Osteoblast (primary cell): Measurements from ENCODE around the gene SIGLEC10. TPM values are rescaled to one million over a fixed set of nuclear protein-coding genes. Genes with fewer than 3 reads are reported as not detected.

Experiments used
- DNase-seq: peaks from one replicate; pipeline ENCODE4 v3.0.0; 2011; ENCODE audit warnings: low spot score, mixed read lengths; ENCODE audit not compliant: insufficient read length; ENCODE audit errors: missing footprints
- H2AFZ ChIP-seq: 2 replicates; pipeline ENCODE4 v1.6.0; 2011; ENCODE audit warnings: mild to moderate bottlenecking, low read length
- H3K27ac ChIP-seq: 2 replicates; pipeline ENCODE4 v1.5.1; 2011; ENCODE audit warnings: mild to moderate bottlenecking, low read depth, low read length, moderate library complexity
- H3K27me3 ChIP-seq: 2 replicates; pipeline ENCODE4 v1.6.0; 2012; ENCODE audit warnings: mild to moderate bottlenecking, control low read depth, inconsistent platforms, low read length, moderate library complexity; ENCODE audit not compliant: insufficient read depth
- H3K36me3 ChIP-seq: 2 replicates; pipeline ENCODE4 v1.5.1; 2011; ENCODE audit warnings: mild to moderate bottlenecking, low read length, control low read depth, moderate library complexity; ENCODE audit not compliant: insufficient read depth
- H3K4me1 ChIP-seq: 2 replicates; pipeline ENCODE4 v1.5.1; 2011; ENCODE audit warnings: mild to moderate bottlenecking, low read length, control low read depth, moderate library complexity; ENCODE audit not compliant: insufficient read depth
- H3K4me2 ChIP-seq: 2 replicates; pipeline ENCODE4 v1.6.0; 2011; ENCODE audit warnings: mild to moderate bottlenecking, low read length; ENCODE audit not compliant: insufficient read depth
- H3K4me3 ChIP-seq: fragments of 200-600 bp; sonication (generic); 3 replicates; pipeline ENCODE4 v1.5.1; 2012; ENCODE audit warnings: mild to moderate bottlenecking, low read length, inconsistent platforms; ENCODE audit not compliant: insufficient read depth
- H3K79me2 ChIP-seq: 2 replicates; pipeline ENCODE4 v1.6.0; 2012; ENCODE audit warnings: mild to moderate bottlenecking, low read length, control low read depth, inconsistent platforms; ENCODE audit not compliant: insufficient read depth
- H3K9me3 ChIP-seq: 2 replicates; pipeline ENCODE4 v1.5.1; 2011; ENCODE audit warnings: low read depth, low read length, control low read depth
- H4K20me1 ChIP-seq: 2 replicates; pipeline ENCODE4 v1.6.0; 2012; ENCODE audit warnings: mild to moderate bottlenecking, low read length, control low read depth; ENCODE audit not compliant: insufficient read depth
- total RNA-seq: library from RNA; depleted of rRNA; stranded (reverse); fragments of >200 nt; gene quantifications from 2 replicates; pipeline ENCODE4 v1.2.3, GENCODE V29; 2012
- TF ChIP-seq, protein P1 (sequence below): IDR thresholded peaks from 2 replicates; pipeline ENCODE4 v1.5.1; 2011; ENCODE audit warnings: mild to moderate bottlenecking, low read depth, low read length, moderate library complexity; ENCODE audit errors: extremely low read depth

The SIGLEC10 gene
- total RNA-seq, 1 donor: not detected

DNA sequence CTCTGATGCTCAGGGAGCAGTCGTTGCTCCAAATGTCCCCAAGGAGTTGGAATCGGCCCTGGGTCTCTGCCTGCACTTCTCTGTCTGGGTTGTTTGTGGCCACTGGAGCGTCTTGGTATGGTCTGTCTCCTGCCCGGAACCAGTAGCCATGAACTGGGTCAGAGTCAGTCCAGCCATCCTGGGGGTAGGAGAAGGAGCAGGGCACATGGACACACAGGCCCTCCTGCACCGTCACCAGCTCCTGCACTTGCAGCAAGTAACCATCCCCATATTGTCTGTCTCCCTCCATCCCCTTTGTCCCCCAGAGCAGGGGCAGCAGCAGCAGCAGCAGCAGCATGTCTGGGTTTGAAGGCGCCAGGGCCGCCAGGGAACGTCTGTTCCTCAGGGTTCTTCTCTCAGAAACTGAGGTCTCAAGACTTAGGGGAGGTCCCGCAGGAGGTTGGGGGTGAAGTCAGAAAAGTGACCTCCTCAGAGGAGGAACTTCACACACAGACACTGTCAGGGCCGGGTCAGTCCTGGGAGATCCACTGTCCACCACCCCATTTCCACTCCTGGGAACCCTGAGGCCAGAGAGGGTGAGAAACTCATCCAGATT lies 40.7 kb upstream of the SIGLEC10 start, which contains the start of gene SIGLEC8:
SIGLEC8 (minus strand) TSS at position 404 of the 595 bp plus-strand sequence; CDS start at position 337, 67 bp downstream.
- H2AFZ ChIP-seq: no peak within 1 kb of the TSS
- no peak for DNase-seq
- no peaks in the 10 kb centered on the region for H3K79me2 ChIP-seq
- H3K27me3 ChIP-seq: peaks cover 6% of the 10 kb centered on the region
- H3K9me3 ChIP-seq: no peaks in the 10 kb centered on the region
- H3K4me3 ChIP-seq: no peak within 1 kb of the TSS
- TF ChIP-seq, protein P1, sequence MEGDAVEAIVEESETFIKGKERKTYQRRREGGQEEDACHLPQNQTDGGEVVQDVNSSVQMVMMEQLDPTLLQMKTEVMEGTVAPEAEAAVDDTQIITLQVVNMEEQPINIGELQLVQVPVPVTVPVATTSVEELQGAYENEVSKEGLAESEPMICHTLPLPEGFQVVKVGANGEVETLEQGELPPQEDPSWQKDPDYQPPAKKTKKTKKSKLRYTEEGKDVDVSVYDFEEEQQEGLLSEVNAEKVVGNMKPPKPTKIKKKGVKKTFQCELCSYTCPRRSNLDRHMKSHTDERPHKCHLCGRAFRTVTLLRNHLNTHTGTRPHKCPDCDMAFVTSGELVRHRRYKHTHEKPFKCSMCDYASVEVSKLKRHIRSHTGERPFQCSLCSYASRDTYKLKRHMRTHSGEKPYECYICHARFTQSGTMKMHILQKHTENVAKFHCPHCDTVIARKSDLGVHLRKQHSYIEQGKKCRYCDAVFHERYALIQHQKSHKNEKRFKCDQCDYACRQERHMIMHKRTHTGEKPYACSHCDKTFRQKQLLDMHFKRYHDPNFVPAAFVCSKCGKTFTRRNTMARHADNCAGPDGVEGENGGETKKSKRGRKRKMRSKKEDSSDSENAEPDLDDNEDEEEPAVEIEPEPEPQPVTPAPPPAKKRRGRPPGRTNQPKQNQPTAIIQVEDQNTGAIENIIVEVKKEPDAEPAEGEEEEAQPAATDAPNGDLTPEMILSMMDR: no peak
- no peak within 1 kb of the TSS for H3K4me2 ChIP-seq
- H3K36me3 ChIP-seq: no peaks in the 10 kb centered on the region
- no peak within 1 kb of the TSS for H3K27ac ChIP-seq
- no peaks in the 10 kb centered on the region for H3K4me1 ChIP-seq
- no peaks in the 10 kb centered on the region for H4K20me1 ChIP-seq

DNA sequence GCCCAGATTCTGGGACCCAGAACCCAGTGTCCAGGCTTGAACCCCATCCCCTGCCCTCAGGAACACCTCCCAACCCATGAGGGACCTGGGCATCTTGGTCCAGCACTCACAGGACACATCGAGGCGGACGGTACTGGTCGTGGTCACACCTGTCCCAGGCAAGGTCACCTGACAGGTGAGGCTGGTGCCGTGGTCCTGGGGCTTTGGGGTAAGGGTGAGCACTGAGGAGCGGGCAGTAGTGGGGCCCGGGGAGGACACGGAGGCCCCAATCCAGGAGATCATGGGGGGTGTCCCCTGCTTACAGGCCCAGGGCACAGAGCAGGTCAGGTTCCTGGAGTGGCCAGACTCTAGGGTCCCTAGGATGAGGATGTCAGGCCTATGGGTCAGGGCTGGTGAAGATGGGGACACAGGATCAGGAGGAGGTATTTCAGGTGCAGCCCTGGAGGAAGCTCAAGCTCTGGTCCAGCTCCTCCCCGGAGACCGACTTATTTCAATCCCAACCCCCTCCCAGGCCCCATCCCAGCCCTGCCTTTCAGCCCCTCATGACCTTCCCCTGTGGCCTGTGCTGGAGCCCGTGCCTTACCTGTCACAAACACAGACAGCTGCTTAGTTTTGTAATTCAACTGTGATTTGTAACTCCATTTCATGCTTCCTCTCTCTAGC lies 40.0 kb upstream of the SIGLEC10 start:
- DNase-seq: no peak
- Histone ChIP-seq H4K20me1 (no peaks in the 10 kb centered on the region), H2AFZ (no peak overlapping the region), H3K36me3 (no peaks in the 10 kb centered on the region), H3K79me2 (no peaks in the 10 kb centered on the region), H3K27ac (no peak overlapping the region), H3K4me1 (no peaks in the 10 kb centered on the region), H3K4me3 (no peak overlapping the region), H3K9me3 (no peaks in the 10 kb centered on the region), H3K4me2 (no peak overlapping the region), H3K27me3 (peaks cover 3% of the 10 kb centered on the region)
- TF ChIP-seq, protein P1: no peak

DNA sequence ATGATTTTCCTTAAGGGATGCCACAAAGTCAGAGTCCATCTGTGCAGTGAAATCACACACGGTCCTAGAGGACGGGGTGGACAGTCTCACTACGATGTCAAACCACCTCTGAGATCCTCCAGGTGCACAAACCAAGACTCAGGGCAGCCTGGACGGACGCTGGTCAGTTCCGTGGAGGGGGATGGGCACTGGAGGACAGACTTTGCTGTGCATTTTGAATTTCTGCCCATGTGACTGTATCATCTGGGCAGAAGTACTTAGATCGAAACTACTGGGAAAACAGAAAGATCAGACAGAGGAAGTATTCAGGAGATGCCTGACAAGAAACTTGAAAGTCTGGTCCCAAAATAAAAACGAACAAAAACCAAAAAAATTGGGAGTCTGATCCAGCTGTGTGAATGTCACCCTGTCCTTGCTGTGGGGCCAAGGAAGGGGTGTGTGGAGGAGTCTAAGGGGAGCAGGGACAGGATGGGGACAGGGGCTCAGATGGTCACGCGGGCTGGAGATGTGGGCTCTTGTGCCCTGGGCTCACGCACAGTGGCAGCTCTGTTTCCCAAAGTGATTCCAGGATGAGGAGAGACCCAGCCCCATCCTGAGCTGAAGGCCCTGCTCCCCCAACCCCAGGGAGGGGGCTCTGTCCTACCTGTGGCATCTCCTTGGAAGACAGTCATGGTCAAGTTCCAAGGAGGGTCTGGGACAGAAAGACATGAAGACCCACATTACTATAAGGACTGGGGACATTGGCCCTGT lies 39.3 kb upstream of the SIGLEC10 start:
- no peaks in the 10 kb centered on the region for H3K79me2 ChIP-seq
- TF ChIP-seq, protein P1: no peak
- no peak overlapping the region for H2AFZ ChIP-seq
- H3K27me3 ChIP-seq: no peaks in the 10 kb centered on the region
- no peak overlapping the region for H3K4me3 ChIP-seq
- H4K20me1 ChIP-seq: no peaks in the 10 kb centered on the region
- DNase-seq: peak; percentile 54
- no peak overlapping the region for H3K4me2 ChIP-seq
- H3K27ac ChIP-seq: no peak overlapping the region
- no peaks in the 10 kb centered on the region for H3K9me3 ChIP-seq
- no peaks in the 10 kb centered on the region for H3K36me3 ChIP-seq
- H3K4me1 ChIP-seq: no peaks in the 10 kb centered on the region

DNA sequence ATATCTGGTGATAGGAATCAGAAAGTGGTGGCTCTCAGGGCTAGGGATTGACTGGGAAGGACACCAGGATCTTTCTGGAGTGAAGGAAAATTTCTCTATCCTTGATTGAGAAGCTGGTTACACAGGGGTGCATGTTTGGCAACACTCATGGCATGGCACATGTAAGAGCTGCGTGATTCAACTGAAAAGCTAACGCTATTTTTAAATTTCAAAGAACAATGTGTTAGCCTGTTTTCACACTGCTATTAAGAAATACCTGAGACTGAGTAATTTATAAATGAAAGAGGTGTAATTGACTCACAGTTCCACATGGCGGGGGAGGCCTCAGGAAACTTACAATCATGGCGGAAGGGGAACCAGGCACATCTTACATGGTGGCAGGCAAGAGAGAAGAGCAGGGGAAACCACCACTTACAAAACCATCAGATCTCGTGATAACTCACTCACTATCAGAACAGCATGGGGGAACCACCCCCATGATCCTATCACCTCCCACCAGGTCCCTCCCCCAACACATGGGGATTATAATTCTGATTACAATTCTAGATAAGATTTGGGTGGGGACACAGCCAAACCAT lies 33.4 kb upstream of the SIGLEC10 start:
- H3K36me3 ChIP-seq: no peaks in the 10 kb centered on the region
- H3K27ac ChIP-seq: no peak overlapping the region
- H2AFZ ChIP-seq: no peak overlapping the region
- no peak overlapping the region for H3K4me3 ChIP-seq
- H4K20me1 ChIP-seq: no peaks in the 10 kb centered on the region
- TF ChIP-seq, protein P1: no peak
- no peaks in the 10 kb centered on the region for H3K9me3 ChIP-seq
- no peak overlapping the region for H3K4me2 ChIP-seq
- DNase-seq: no peak
- H3K27me3 ChIP-seq: no peaks in the 10 kb centered on the region
- no peaks in the 10 kb centered on the region for H3K4me1 ChIP-seq
- no peaks in the 10 kb centered on the region for H3K79me2 ChIP-seq
